Retinal pigment epithelial cell (primary cell): Measurements from ENCODE around the gene GOLT1B.
A peak's percentile ranks its signal among the peaks of the same experiment; 100 is the strongest.

ENCODE experiments used
- DNase-seq: peaks from one replicate; pipeline ENCODE4 v3.0.0-alpha.2; 2010; ENCODE audit warnings: low read depth
- H3K4me3 ChIP-seq: 2 replicates; pipeline ENCODE4 v1.5.1; 2011; ENCODE audit warnings: mild to moderate bottlenecking, low read length, control low read depth, moderate library complexity
- TF ChIP-seq, protein P1 (sequence below): conservative IDR thresholded peaks from 2 replicates; pipeline ENCODE4 v1.5.1; 2011; ENCODE audit warnings: low read depth, low read length, control low read depth, inconsistent platforms

The GOLT1B gene

DNA sequence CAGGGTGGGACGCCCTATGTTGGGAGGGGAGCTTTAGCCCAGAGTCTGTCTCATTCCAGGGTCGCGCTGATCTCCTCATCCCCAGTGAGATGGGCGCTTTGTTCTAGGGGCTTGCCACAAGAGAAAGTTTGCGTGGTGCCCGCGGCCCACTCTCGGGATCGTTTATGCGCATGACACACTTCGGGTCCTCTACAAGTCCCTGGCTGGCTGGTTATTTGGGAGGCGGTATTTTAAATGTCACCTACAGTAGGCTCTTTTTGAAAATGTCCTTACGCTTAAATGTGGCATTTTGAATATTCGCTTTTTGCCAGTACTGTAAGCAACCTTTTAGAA is 541 bp downstream of the GOLT1B start:
- peak overlapping the region; percentile 77 for H3K4me3 ChIP-seq
- DNase-seq, result no peak
- TF ChIP-seq, protein P1, sequence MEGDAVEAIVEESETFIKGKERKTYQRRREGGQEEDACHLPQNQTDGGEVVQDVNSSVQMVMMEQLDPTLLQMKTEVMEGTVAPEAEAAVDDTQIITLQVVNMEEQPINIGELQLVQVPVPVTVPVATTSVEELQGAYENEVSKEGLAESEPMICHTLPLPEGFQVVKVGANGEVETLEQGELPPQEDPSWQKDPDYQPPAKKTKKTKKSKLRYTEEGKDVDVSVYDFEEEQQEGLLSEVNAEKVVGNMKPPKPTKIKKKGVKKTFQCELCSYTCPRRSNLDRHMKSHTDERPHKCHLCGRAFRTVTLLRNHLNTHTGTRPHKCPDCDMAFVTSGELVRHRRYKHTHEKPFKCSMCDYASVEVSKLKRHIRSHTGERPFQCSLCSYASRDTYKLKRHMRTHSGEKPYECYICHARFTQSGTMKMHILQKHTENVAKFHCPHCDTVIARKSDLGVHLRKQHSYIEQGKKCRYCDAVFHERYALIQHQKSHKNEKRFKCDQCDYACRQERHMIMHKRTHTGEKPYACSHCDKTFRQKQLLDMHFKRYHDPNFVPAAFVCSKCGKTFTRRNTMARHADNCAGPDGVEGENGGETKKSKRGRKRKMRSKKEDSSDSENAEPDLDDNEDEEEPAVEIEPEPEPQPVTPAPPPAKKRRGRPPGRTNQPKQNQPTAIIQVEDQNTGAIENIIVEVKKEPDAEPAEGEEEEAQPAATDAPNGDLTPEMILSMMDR, result no peak

DNA sequence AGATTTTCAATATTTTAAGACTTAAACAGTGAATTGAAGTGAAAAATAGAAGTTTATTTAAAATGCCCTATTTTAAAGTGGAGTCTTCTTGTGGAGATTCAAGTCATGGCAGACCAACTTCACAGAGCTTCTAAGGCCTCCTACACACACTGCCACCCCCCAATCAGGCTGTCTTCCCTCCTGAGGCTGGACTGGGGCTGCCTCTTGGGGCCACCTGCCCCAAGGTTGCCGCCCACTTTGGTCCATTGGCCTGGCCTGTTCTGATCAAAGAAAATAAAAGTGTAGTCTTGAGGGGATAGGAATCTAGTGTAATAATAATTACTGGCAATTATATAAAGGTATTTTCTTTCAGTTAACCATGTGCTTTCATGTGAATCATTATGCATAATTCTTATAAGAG is 1.3 kb downstream of the GOLT1B start:
- DNase-seq, result no peak
- TF ChIP-seq, protein P1, result no peak
- H3K4me3 ChIP-seq, result peak overlapping the region; percentile 77

DNA sequence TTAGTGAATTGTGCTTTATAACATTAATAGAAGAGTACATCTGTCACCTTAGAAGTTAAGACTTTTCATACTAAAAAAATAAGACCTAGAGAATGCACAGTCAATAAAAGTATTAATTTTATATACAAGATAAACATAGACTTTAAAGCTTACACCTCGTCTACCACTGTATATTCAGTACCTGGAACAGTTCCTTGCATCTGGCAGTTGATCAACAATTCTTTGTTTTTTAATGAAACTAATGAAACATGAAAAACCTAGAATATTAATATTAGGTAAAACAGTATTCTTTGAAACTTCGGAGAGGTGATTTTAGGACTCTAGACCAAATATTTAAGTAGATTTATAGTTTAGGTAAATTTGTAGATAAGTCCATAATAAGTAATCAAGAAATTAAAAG is 4.3 kb downstream of the GOLT1B start:
- no peak for DNase-seq
- no peak overlapping the region for H3K4me3 ChIP-seq
- TF ChIP-seq, protein P1, result no peak

DNA sequence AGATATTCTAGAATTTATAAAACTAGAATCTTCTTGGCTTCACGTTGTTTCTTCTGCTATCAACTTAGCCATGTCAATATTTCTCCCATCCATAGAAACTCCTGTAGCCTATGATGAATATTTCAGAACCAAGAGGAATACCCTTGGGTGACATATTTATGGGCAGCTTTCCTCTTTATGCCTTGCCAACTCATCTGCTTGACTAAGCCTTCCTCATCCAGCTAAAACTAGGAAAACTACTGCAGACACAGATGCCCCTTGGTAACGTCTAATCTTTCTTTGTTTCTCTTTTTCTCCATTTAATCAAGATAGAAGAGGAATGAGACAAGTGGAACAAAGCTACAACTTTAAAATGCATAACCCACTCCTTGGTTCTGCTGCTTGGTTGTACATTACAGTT is 6.3 kb downstream of the GOLT1B start:
- no peak overlapping the region for H3K4me3 ChIP-seq
- DNase-seq, result no peak
- TF ChIP-seq, protein P1, result no peak

DNA sequence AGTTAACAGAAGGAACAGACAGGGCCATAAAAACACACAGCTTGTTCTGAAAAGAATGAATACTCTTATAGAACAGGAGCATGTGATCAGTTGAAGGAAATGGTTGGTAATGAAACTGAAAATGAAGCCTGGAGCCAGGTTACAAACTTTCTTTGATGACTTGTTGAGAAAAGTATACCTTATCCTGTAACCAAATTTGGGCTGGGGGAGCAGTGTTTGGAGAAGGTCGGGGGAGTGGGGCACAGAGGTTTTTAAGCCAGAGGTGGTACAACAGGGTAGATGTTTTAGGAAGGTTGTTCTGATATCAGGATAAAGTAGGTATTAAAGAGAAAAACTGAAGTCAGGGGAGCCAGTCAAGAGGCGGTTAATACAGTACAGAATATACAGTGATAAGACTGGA is 8.2 kb downstream of the GOLT1B start:
- DNase-seq, result no peak
- H3K4me3 ChIP-seq, result no peak overlapping the region
- TF ChIP-seq, protein P1, result no peak

DNA sequence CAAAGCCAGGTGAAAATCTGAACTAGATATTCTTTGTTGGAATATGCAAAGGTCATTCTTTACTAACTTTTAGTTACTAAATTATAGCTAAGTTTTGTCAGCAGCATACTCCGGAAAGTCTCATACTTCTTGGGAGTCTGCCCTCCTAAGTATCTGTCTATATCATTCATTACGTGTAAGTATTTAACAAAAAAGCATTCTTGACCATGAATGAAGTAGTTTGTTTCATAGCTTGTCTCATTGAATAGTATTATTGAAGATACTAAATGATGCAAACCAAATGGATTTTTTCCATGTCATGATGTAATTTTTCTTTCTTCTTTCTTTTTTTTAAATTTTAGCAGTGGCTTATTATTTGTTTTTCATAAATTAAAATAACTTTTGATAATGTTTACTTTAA is 14.7 kb downstream of the GOLT1B start:
- H3K4me3 ChIP-seq, result no peak overlapping the region
- TF ChIP-seq, protein P1, result no peak
- no peak for DNase-seq

DNA sequence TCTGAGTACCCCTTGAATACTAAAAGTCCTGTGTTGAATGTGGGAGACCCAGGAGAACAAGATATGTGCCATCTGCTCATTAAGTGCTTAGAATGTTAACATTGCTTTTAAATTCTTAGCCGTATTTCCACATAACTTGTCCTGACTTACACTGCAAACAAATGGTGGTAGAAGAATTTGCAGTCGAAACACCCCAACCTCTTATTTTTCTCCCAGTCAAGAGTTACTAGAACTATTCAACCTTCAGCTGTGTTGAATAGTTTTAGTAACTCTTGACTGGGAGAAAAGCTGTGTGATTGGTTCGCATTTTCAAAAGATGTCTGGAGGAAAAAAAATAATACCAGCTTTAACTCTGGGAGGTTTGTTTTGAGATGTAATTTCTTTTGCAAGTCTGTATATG is 16.9 kb downstream of the GOLT1B start:
- H3K4me3 ChIP-seq, result no peak overlapping the region
- no peak for DNase-seq
- TF ChIP-seq, protein P1, result no peak
